Measurements from ENCODE around the gene ACOX1.

Gene ACOX1

DNA sequence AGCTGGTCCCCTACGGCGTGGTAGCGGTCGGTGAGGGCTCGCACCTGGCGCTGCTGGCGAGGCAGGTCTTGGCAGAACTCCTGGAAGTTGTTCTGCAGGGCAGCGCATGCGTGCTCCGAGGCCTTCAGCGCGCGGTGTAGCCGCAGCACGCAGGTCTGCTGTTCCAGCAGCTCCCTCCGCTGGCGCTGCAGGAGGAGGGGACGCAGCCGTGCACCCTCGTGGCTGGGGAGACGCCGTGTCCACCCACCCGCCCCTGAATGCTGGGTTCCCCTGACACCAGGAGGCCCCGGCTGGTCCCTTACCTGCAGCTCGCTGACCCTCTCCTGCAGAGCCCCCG lies 35.9 kb upstream of the ACOX1 start:
- H3K9me2 ChIP-seq (replicated peaks; ENCODE audit: low read depth, low read length) = no peaks in the 10 kb centered on the region
- H2AFZ ChIP-seq (ENCODE audit: low read length) = no peak overlapping the region
- no peaks in the 10 kb centered on the region for H3K9me3 ChIP-seq (ENCODE audit: insufficient read depth, low read depth, low read length)
- no peaks in the 10 kb centered on the region for H3K36me3 ChIP-seq (ENCODE audit: insufficient read depth, low read length)
- H3F3A ChIP-seq (ENCODE audit: low read depth) = no peaks in the 10 kb centered on the region
- TF ChIP-seq, protein P1, sequence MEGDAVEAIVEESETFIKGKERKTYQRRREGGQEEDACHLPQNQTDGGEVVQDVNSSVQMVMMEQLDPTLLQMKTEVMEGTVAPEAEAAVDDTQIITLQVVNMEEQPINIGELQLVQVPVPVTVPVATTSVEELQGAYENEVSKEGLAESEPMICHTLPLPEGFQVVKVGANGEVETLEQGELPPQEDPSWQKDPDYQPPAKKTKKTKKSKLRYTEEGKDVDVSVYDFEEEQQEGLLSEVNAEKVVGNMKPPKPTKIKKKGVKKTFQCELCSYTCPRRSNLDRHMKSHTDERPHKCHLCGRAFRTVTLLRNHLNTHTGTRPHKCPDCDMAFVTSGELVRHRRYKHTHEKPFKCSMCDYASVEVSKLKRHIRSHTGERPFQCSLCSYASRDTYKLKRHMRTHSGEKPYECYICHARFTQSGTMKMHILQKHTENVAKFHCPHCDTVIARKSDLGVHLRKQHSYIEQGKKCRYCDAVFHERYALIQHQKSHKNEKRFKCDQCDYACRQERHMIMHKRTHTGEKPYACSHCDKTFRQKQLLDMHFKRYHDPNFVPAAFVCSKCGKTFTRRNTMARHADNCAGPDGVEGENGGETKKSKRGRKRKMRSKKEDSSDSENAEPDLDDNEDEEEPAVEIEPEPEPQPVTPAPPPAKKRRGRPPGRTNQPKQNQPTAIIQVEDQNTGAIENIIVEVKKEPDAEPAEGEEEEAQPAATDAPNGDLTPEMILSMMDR (conservative IDR thresholded peaks at IDR 0.05; ENCODE audit: low read length) = no peak
- no peak for TF ChIP-seq EZH2phosphoT487 (IDR thresholded peaks at IDR 0.05; ENCODE audit: borderline replicate concordance)
- H3K4me2 ChIP-seq (ENCODE audit: low read depth, low read length, poor library complexity, severe bottlenecking) = no peak overlapping the region
- H3K27me3 ChIP-seq (ENCODE audit: insufficient read depth, low read length, poor library complexity, severe bottlenecking) = no peaks in the 10 kb centered on the region
- no peaks in the 10 kb centered on the region for H4K20me1 ChIP-seq (ENCODE audit: insufficient read depth, low read length, poor library complexity, severe bottlenecking)
- no peaks in the 10 kb centered on the region for H3K79me2 ChIP-seq (ENCODE audit: insufficient read depth, low read length)
- no peak overlapping the region for H3K4me3 ChIP-seq (ENCODE audit: low read length, poor library complexity, severe bottlenecking)
- peaks cover 12% of the 10 kb centered on the region for H3K4me1 ChIP-seq (ENCODE audit: insufficient read depth, low read length, poor library complexity, severe bottlenecking)
- H3K9ac ChIP-seq (ENCODE audit: low read depth, low read length, poor library complexity, severe bottlenecking) = no peak overlapping the region

DNA sequence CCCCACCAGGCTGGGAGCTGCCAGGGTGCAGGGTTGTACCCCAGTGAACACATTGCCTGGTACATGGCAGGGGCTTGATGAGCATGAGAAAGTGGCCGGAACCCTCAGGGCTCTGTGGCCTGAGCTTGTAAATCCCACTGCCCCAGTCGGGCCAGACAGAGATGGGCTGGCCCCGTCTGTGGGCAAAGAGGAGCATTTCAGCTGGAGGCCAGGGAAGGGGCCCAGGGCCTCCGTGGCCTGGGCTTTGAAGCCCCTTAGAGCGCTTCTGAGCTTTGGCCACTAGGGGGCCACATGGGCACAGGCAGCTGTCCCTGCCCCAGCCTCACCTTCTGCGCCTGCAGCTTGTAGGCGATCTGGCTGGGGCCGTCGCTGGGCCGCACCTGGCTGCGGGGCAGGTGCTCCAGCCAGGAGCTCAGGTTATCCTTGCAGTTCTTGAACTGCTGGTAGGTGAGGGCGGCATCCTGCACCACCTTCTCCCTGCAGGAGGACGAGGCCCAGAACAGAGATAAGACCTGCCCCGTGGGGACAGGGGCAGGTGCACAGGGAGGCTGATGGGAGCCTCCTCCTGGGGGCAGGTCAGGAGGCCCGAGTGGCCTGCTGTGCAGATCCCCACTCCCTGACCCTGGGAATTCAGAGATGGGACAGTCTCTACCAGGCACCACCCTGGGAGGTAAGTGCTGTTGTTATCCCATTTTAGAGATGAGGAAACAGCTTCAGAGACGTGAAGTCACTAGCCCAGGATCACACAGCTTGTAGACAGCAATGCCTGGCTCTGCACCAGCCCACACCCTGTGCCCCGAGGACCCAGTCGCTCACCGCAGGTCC lies 35.3 kb upstream of the ACOX1 start:
- H3K4me3 ChIP-seq (ENCODE audit: low read length, poor library complexity, severe bottlenecking) = no peak overlapping the region
- no peak for TF ChIP-seq EZH2phosphoT487 (IDR thresholded peaks at IDR 0.05; ENCODE audit: borderline replicate concordance)
- TF ChIP-seq, protein P1 (conservative IDR thresholded peaks at IDR 0.05; ENCODE audit: low read length) = peak; percentile 84

DNA sequence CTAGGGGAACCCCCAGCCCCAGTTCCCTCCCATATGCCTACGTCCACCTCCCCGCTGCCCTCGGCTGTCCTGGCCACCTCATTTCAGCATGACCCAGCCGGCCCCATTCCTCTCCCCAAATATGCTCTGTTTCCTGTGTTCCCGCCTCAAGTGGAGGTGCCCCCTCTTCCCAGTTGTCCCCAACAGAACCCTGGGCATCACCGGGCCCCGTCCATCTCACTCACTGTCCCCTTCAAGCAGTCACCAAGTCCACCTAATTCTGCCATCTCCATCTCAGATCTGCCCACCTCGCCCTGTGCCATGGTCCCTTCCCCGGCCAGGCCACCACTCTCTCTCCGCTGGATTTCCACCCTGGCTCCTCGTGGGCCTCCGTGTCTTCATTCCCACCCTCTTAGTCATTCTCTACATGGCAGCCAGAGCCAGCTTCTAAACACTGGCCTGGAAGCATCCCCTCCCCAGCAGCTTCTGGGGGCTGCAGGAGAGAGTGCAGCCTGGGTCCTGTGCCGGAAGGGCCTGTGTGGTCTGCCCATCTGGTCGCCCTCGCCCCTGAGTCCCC lies 34.5 kb upstream of the ACOX1 start:
- peak overlapping the region; percentile 47; the same call in 1 of the 2 replicates for H2AFZ ChIP-seq (ENCODE audit: low read length)
- no peak overlapping the region for H3K4me3 ChIP-seq (ENCODE audit: low read length, poor library complexity, severe bottlenecking)
- no peaks in the 10 kb centered on the region for H4K20me1 ChIP-seq (ENCODE audit: insufficient read depth, low read length, poor library complexity, severe bottlenecking)
- no peaks in the 10 kb centered on the region for H3K36me3 ChIP-seq (ENCODE audit: insufficient read depth, low read length)
- peak overlapping the region; percentile 45 for H3K9ac ChIP-seq (ENCODE audit: low read depth, low read length, poor library complexity, severe bottlenecking)
- no peaks in the 10 kb centered on the region for H3K9me3 ChIP-seq (ENCODE audit: insufficient read depth, low read depth, low read length)
- H3K9me2 ChIP-seq (replicated peaks; ENCODE audit: low read depth, low read length) = no peaks in the 10 kb centered on the region
- H3K4me1 ChIP-seq (ENCODE audit: insufficient read depth, low read length, poor library complexity, severe bottlenecking) = peaks cover 5% of the 10 kb centered on the region
- H3K27me3 ChIP-seq (ENCODE audit: insufficient read depth, low read length, poor library complexity, severe bottlenecking) = no peaks in the 10 kb centered on the region
- no peaks in the 10 kb centered on the region for H3K79me2 ChIP-seq (ENCODE audit: insufficient read depth, low read length)
- H3K4me2 ChIP-seq (ENCODE audit: low read depth, low read length, poor library complexity, severe bottlenecking) = no peak overlapping the region
- H3F3A ChIP-seq (ENCODE audit: low read depth) = no peaks in the 10 kb centered on the region
- TF ChIP-seq EZH2phosphoT487 (IDR thresholded peaks at IDR 0.05; ENCODE audit: borderline replicate concordance) = no peak
- TF ChIP-seq, protein P1 (conservative IDR thresholded peaks at IDR 0.05; ENCODE audit: low read length) = no peak

More for the DNA sequence above, 35.3 kb upstream of the ACOX1 start:
- H4K20me1 ChIP-seq (ENCODE audit: insufficient read depth, low read length, poor library complexity, severe bottlenecking) = no peaks in the 10 kb centered on the region
- no peak overlapping the region for H3K4me2 ChIP-seq (ENCODE audit: low read depth, low read length, poor library complexity, severe bottlenecking)
- no peaks in the 10 kb centered on the region for H3K9me3 ChIP-seq (ENCODE audit: insufficient read depth, low read depth, low read length)
- H3K9me2 ChIP-seq (replicated peaks; ENCODE audit: low read depth, low read length) = no peaks in the 10 kb centered on the region
- peak overlapping the region; percentile 47; the same call in 1 of the 2 replicates for H2AFZ ChIP-seq (ENCODE audit: low read length)
- H3K79me2 ChIP-seq (ENCODE audit: insufficient read depth, low read length) = no peaks in the 10 kb centered on the region
- no peaks in the 10 kb centered on the region for H3K36me3 ChIP-seq (ENCODE audit: insufficient read depth, low read length)
- H3K9ac ChIP-seq (ENCODE audit: low read depth, low read length, poor library complexity, severe bottlenecking) = peak overlapping the region; percentile 45
- H3F3A ChIP-seq (ENCODE audit: low read depth) = no peaks in the 10 kb centered on the region
- no peaks in the 10 kb centered on the region for H3K27me3 ChIP-seq (ENCODE audit: insufficient read depth, low read length, poor library complexity, severe bottlenecking)
- H3K4me1 ChIP-seq (ENCODE audit: insufficient read depth, low read length, poor library complexity, severe bottlenecking) = peaks cover 6% of the 10 kb centered on the region
